NCI-H526 (cell line): ENCODE results near the gene LRRC4.

Experiments
- DNase-seq, 2 experiments: peaks; one replicate each; lab custom pipeline; 2025; lab: John Stamatoyannopoulos, UW

LRRC4 gene

DNA sequence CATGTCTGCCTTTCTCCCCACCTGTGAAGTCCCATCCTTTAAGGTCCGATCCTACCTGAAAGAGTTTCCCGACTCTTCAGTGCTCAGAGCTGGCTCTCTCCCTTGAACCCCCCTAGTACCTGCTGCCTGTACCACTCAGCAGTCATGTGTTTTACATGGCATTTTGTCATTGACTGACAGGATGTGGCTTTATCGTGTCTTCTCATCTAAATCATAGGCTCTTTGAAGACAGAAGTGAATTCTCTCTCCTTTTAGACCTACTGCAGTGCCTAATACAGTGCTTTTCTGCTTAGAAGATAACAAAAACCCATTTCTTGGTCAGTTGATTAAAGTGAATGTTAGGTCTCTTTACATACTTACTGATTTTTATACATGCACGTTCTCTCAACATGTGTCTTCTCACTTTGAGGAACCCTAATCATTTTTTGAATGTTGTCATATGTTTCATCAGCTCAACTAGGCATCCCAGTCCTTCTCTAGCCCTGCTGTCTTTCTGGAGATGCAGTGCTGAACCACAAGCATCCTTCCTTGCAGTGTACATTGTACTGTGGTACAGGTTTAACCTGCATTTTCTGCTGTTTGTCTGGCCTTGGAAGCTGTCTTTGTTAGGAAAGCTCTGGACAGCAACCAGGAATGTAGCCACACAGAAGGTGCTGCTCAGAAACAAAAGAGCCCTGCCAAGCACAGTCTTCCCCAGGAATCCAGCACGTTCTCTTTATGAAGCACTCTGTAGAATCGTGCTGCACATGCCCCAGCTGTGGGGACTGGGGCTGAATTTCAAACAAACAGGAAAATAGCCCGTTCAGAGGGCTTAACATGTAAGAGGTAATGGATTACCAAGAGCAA lies 28.1 kb upstream of the LRRC4 start:
- no peak for DNase-seq

- DNase-seq, result no peak
These were observed 26.7 kb upstream of the LRRC4 start for GRCh38 chr7:128057909-128058308.

DNA sequence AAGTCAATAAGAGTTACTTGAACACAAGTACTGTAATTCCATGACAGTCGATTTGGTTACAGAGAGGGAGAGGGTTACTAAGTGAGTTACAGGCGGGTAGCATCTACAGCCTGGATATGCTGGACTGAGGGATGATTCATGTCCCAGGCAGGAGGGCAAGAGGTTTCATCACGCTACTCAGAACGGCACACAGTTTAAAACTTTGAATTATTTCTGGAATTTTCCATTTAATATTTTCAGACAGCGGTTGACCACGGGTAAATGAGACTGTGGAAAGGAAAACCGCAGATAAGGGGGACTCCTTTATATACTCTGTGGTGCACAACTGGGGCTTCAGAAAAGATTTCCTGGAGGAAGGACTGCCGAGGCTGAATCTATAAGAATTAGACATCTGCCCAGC lies 25.7 kb upstream of the LRRC4 start:
- DNase-seq, result no peak

GRCh38 chr7:128055637-128056036 lies 24.4 kb upstream of the LRRC4 start:
- DNase-seq, result no peak

DNA sequence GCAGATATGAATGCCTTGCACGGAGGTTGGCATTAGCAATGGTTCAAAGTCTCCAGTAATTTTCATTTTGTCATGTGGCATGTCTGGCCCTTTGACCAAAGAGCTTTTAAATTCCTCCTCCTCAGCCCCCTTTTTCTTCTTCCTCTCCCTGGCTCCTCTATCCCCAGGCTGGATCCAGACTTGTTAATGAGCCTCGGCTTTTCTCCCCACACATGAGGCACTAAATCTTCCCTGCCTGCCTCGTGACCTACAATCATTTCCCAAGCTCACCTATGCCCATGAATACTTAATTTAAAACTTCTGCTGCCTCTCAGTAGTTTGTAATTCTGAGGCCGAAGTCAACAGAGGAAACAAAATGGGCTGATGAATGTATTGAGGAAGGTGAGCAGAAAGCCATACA lies 23.3 kb upstream of the LRRC4 start:
- no peak for DNase-seq

- DNase-seq, result no peak
These were observed 22.8 kb upstream of the LRRC4 start for GRCh38 chr7:128053991-128054390.

GRCh38 chr7:128053023-128053422 lies 21.8 kb upstream of the LRRC4 start:
- no peak for DNase-seq

- no peak for DNase-seq
These were observed 21.2 kb upstream of the LRRC4 start for GRCh38 chr7:128052404-128052803.

- no peak for DNase-seq
These were observed 14.5 kb upstream of the LRRC4 start for GRCh38 chr7:128045766-128046165.

GRCh38 chr7:128045158-128045557 lies 13.9 kb upstream of the LRRC4 start:
- no peak for DNase-seq

DNA sequence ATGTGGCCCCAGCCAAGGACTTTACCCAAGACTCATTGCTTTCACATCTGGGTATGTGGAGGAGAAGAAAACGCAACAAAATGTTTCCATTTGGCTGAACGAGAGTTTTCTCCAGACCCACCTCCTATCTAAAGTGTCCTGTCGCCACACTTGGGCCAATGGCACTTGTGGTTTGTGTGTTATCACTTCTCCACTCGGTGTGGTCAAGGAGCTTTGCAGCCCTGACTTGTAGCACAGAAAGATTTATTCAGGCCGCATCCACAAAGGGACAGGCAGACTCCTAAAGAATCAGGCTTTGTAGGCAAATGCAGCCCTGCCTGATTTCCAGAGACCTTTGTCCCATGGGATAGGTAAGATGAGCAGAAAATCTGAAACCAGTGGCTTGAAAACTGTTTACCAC lies 12.8 kb upstream of the LRRC4 start:
- no peak for DNase-seq

GRCh38 chr7:128042012-128042411 lies 10.8 kb upstream of the LRRC4 start:
- no peak for DNase-seq

DNA sequence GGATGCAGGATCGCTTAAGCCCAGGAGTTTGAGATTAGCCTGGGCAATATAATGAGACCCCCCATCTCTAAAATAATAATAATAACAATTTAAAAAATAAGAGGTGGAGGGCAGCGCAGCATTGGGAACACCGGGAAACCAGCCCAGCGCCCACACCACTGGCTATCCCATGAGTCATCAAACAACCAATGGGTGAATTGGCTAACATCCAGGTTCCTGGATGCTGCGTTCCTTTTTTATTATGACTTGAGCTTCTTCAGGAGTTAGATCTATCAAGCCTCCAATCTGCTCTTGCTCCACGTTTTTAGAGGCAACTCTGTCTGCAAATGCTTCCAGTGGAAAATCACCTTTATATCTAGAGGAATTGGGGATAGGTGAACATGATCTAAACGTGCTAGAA lies 10.0 kb upstream of the LRRC4 start:
- no peak for DNase-seq

- DNase-seq, result no peak
These were observed 9.0 kb upstream of the LRRC4 start for GRCh38 chr7:128040205-128040604.

DNA sequence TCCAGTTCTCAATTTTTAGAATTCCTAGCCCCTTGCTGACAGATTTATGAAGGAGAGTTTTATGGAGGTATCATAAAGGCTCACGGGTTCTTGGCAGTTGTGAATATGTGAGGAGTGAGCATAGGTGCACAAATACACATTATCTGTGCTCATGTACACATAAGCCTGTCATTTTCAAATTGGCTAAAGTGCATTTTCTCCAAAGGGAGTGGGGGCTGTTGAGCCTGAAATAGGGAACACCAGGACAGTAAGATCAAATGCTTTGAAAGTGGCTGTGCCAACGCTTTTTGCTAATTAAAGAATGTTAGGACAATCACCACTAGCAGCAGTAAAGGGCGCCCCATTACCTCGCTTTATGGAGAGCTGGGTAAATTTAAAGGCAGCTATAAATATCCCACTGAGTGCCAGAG lies 8.3 kb upstream of the LRRC4 start:
- DNase-seq, result no peak

DNA sequence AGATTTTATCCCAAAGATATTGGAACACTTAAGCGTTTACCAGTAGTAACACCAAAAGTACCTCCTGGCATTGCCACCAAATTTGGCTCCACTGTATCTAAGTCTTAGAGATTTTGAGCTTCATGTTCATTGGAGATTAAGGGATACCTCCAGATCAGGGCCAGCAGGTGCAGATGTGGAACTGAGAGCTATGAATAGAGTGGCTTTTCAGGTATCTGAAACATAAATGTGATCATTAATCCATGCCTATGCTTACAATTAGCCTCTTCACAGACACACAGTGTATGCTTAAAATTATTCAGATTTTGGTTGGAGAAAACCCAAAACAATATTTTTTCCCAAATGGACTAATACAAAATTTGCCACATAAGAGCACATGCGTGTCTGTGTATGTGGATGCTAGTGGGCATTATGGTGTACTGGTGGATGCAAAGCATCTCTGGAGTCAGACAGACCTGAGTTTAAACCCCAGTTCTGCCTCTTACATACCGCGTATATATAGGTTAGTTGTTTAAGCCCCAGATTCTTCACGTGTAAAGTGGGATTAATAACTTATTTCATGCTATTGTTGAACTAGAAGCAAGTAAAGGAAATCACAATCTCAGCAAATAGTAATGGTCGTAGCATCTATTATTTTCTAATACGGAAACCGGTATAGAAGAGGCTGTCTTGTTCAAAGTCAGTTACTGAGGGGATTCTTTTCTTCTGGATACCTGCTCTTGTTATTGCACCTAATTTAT lies 6.8 kb upstream of the LRRC4 start:
- DNase-seq, result no peak

GRCh38 chr7:128037081-128037480 lies 5.8 kb upstream of the LRRC4 start:
- no peak for DNase-seq

DNA sequence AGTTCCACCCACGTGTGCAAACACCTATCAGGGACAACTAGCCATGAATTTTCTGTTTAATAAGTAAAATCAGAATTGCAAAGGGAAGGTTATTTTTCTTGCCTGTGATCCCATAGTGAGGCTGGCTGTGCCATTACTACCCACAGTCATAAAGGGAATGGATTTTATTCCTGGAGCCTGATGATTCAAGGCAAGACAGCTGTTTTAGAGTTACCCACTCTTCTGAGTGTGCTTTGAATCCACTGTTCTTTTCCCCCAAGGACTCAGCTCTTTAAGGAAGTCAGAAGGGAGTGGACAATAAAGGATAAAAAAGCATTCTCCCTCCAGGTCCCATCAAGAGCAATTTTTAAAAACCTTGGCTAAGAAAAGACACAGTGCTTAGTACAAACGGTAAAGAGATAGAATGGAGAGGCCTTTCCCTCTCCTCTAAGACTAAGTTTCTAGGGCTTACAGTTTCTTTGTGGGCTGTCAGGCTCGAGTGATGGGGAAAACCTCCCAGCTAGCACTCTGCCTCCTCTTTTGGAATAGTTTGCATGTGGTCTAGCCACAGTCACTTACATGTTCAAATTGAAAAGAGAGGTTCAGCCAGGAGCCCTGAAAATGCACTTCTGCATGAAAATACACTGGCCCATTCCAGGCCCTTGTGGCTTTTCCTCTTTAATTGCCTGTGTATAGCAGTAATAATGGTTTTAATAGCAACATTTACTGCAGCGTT lies 5.1 kb upstream of the LRRC4 start:
- DNase-seq, result no peak

DNA sequence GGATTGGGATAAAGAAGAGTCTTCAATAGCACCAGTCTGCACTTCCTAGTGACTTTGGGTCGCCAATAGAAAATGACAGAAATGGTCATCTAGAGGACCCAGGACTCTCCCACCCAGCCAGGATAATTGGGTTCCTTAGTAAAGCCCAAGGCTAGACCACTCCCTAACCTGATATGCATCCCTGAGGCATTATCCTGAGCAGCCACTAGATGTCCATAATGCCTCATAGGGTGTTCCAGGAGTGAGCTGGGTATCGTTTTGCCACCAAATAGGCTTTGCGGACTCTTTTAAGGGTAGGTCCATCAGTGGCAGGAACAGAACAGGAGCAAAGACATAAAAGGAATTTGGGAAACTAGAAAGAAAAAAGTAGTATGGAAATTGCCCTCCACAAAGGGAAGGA lies 4.5 kb upstream of the LRRC4 start:
- peak; percentile 39 to 76 for DNase-seq

- DNase-seq, result no peak
These were observed 3.6 kb upstream of the LRRC4 start for GRCh38 chr7:128034825-128035224.

DNA sequence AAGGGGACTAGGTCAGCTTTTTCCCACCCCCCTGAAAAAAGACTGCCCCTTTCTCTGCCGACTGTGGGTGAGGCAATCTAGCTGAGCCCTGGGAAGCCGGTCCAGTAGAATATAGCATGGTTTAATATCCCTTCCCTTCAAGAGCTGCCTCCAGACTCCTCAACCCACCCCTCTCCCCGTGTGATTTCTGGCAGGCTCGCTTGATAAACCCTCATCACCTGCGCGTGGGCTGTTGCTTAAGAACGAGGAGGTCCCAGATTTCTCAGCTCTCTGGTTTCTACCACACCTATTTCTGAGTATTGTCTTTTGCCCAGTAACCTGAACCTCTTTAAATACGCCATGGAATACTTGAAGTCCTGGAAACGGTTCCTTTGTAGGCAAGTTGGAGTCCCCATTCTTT lies 2.0 kb upstream of the LRRC4 start:
- no peak for DNase-seq

DNA sequence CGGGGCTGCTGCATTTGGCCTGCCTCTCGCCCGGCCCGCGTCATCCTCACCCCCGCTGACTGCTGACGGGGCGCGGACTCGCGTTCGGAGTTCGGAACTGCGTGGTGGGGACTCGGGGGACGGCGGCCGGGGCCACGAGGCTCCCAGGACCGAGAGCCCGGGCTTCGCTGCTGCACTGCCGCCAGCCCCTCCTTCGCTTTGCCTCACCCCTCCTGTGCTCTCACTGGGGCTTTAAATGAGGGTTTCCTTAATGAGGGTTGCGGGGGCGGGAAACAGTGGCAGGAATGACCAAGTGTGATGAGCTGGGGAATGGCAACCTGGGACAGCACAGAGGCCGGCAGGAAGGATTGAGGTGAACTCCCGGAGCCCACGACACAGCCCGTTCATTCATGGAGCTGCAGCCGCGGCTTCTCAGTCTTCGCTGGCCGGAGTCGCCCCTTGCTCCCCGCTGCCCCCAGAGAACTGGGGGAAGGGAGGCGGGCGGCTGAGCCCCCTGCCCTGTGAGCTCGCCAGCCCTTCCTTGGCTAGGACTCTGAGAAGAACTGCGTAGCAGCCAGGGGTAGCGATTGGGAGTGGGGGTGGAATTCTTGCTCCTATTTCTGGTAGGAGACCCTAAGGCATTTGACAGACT lies 1.5 kb upstream of the LRRC4 start:
- DNase-seq, result peak in 1 of 2 experiments; percentile 61
